PC-9 (cell line): ENCODE data around the gene PSMD11. TPM values are rescaled to one million over a fixed set of nuclear protein-coding genes. Genes with fewer than 3 reads are reported as not detected.

ENCODE experiments used
- BruUV-seq: library from RNA; stranded (reverse); fragments of 400-500 nt; replicated peaks from 2 replicates; lab custom pipeline; 2021; lab: Mats Ljungman, UMichigan
- CTCF ChIA-PET: fragments of 300-600 bp; sonication (Branson Sonifier 250); formaldehyde crosslinking; loops from one replicate; lab custom pipeline; 2022; ENCODE audit warnings: antibody characterized with exemption; lab: Charles Lee
- POLR2A ChIA-PET: fragments of 300-600 bp; sonication (Branson Sonifier 250); formaldehyde crosslinking; loops from one replicate; lab custom pipeline; 2022; ENCODE audit warnings: antibody characterized with exemption; ENCODE audit not compliant: unreplicated experiment; lab: Charles Lee
- DNase-seq, 2 experiments: peaks; one replicate each; pipeline versions ENCODE4 v3.0.0 to v3.0.0-alpha.2; 2015 to 2022; ENCODE audit warnings: mixed read lengths in 1 of 2
- H2AFZ ChIP-seq: fragments of 200-600 bp; sonication (generic); 2 replicates; pipeline ENCODE4 v1.8.1; 2017; ENCODE audit warnings: antibody characterized with exemption
- H3F3A ChIP-seq: fragments of 200-600 bp; sonication (generic); 2 replicates; pipeline ENCODE4 v1.8.1; 2017; ENCODE audit warnings: antibody characterized with exemption, mild to moderate bottlenecking, low read depth; ENCODE audit not compliant: insufficient read depth
- H3K27ac ChIP-seq: fragments of 200-600 bp; sonication (generic); 2 replicates; pipeline ENCODE4 v1.6.1; 2016; ENCODE audit warnings: mixed run types
- H3K27me3 ChIP-seq: fragments of 200-600 bp; sonication (generic); 2 replicates; pipeline ENCODE4 v1.6.1; 2016; ENCODE audit warnings: low read depth, mixed run types; ENCODE audit not compliant: insufficient read depth
- H3K36me3 ChIP-seq: fragments of 200-600 bp; sonication (generic); 2 replicates; pipeline ENCODE4 v1.6.1; 2016; ENCODE audit warnings: low read depth, mixed run types
- H3K4me1 ChIP-seq: fragments of 200-600 bp; sonication (generic); replicated peaks from 2 replicates; pipeline ENCODE4 v1.6.1; 2016; ENCODE audit warnings: mixed run types; ENCODE audit not compliant: insufficient read depth
- H3K4me2 ChIP-seq: fragments of 200-600 bp; sonication (generic); 2 replicates; pipeline ENCODE4 v1.6.1; 2017; ENCODE audit warnings: mixed run types
- H3K4me3 ChIP-seq: fragments of 200-600 bp; sonication (generic); 2 replicates; pipeline ENCODE4 v1.6.1; 2016; ENCODE audit warnings: mixed run types
- H3K79me2 ChIP-seq: fragments of 200-600 bp; sonication (generic); 2 replicates; pipeline ENCODE4 v1.6.1; 2017; ENCODE audit warnings: low read depth, mixed run types
- H3K9me2 ChIP-seq: fragments of 200-600 bp; sonication (generic); 2 replicates; pipeline ENCODE4 v1.8.1; 2017; ENCODE audit warnings: mild to moderate bottlenecking; ENCODE audit not compliant: insufficient read depth
- H3K9me3 ChIP-seq: fragments of 200-600 bp; sonication (generic); 2 replicates; pipeline ENCODE4 v1.8.1; 2016; ENCODE audit warnings: low read depth; ENCODE audit not compliant: insufficient read depth
- H4K20me1 ChIP-seq: fragments of 200-600 bp; sonication (generic); 2 replicates; pipeline ENCODE4 v1.8.1; 2017; ENCODE audit not compliant: insufficient read depth
- CTCF ChIP-seq: fragments of 200-600 bp; sonication (generic); conservative IDR thresholded peaks from 2 replicates; pipeline ENCODE4 v1.6.1; 2017; ENCODE audit warnings: mixed run types, antibody characterized with exemption, mild to moderate bottlenecking, moderate library complexity
- EZH2 ChIP-seq: fragments of 200-600 bp; sonication (generic); IDR thresholded peaks from 2 replicates; pipeline ENCODE4 v1.8.0; 2017; ENCODE audit warnings: antibody characterized with exemption, low read depth
- intact Hi-C: fragments of 100-400 bp; cut with micrococcal nuclease; formaldehyde crosslinking; loops from one replicate; pipeline ENCODE4 v1.10.0; 2022; ENCODE audit not compliant: unreplicated experiment
- total RNA-seq: library from RNA; stranded (reverse); gene quantifications from 2 replicates; pipeline ENCODE4 v1.2.3, GENCODE V29; 2021

Gene PSMD11
- total RNA-seq, 1 experiment from 2014 or later: 149 TPM

- Histone ChIP-seq H3K79me2 (no peaks in the 10 kb centered on the region), H2AFZ (no peak overlapping the region), H3K36me3 (no peaks in the 10 kb centered on the region), H3K4me2 (no peak overlapping the region), H3K4me3 (no peak overlapping the region), H3F3A (peaks cover 12% of the 10 kb centered on the region), H3K27me3 (no peaks in the 10 kb centered on the region), H3K27ac (no peak overlapping the region), H3K9me3 (no peaks in the 10 kb centered on the region), H3K9me2 (no peaks in the 10 kb centered on the region), H4K20me1 (no peaks in the 10 kb centered on the region), H3K4me1 (peaks cover 8% of the 10 kb centered on the region; the same call in 1 of the 2 replicates)
- no peak for DNase-seq
- intact Hi-C loops: no loop called here
- ChIA-PET CTCF (no interaction called here), POLR2A (no interaction called here)
- TF ChIP-seq EZH2 (no peak), CTCF (no peak)
- BruUV-seq: no TSS peak
Measured at GRCh38 chr17:32490101-32490482, 45.8 kb downstream of the PSMD11 start.

GRCh38 chr17:32491371-32492263, 47.3 kb downstream of the PSMD11 start:
- intact Hi-C loops: no loop called here
- H3K27me3 ChIP-seq: no peaks in the 10 kb centered on the region
- H2AFZ ChIP-seq: no peak overlapping the region
- no peaks in the 10 kb centered on the region for H3K79me2 ChIP-seq
- CTCF ChIA-PET: no interaction called here
- H3K4me1 ChIP-seq: peaks cover 8% of the 10 kb centered on the region; the same call in 1 of the 2 replicates
- H3K9me3 ChIP-seq: no peaks in the 10 kb centered on the region
- H3K9me2 ChIP-seq: no peaks in the 10 kb centered on the region
- no peak overlapping the region for H3K4me2 ChIP-seq
- no peak for DNase-seq
- no peaks in the 10 kb centered on the region for H4K20me1 ChIP-seq
- H3K4me3 ChIP-seq: no peak overlapping the region
- no peaks in the 10 kb centered on the region for H3F3A ChIP-seq
- H3K27ac ChIP-seq: no peak overlapping the region
- no TSS peak for BruUV-seq
- H3K36me3 ChIP-seq: no peaks in the 10 kb centered on the region
- POLR2A ChIA-PET: no interaction called here
- TF ChIP-seq EZH2: no peak
- no peak for TF ChIP-seq CTCF

- DNase-seq: no peak
- Histone ChIP-seq H3K4me2 (no peak overlapping the region), H3K4me3 (no peak overlapping the region), H3F3A (no peaks in the 10 kb centered on the region), H4K20me1 (no peaks in the 10 kb centered on the region), H3K27ac (no peak overlapping the region), H3K79me2 (no peaks in the 10 kb centered on the region), H3K27me3 (no peaks in the 10 kb centered on the region), H2AFZ (no peak overlapping the region), H3K36me3 (no peaks in the 10 kb centered on the region), H3K9me2 (no peaks in the 10 kb centered on the region), H3K9me3 (no peaks in the 10 kb centered on the region), H3K4me1 (peaks cover 8% of the 10 kb centered on the region; the same call in 1 of the 2 replicates)
- TF ChIP-seq CTCF: no peak
- no peak for TF ChIP-seq EZH2
- POLR2A ChIA-PET: no interaction called here
- BruUV-seq: no TSS peak
- intact Hi-C loops: no loop called here
- CTCF ChIA-PET: no interaction called here
Measured at GRCh38 chr17:32492264-32492589, 47.9 kb downstream of the PSMD11 start.
